GM12878 (cell line): ENCODE data around the gene RNASEL. TPM values are rescaled to one million over a fixed set of nuclear protein-coding genes. Genes with fewer than 3 reads are reported as not detected.

ENCODE experiments used
- BMI1 ChIP-seq: fragments of 450-650 bp; IDR thresholded peaks from 2 replicates; pipeline ENCODE4 v1.6.1; 2016; ENCODE audit warnings: mild to moderate bottlenecking, moderate library complexity, borderline replicate concordance
- CEBPB ChIP-seq, 2 experiments: fragments of 150-350 bp in 1 of 2; IDR thresholded peaks; 2 replicates each; pipeline ENCODE4 v1.6.1; 2012 to 2014; ENCODE audit warnings: low read depth in 2 of 2, low read length in 2 of 2, borderline replicate concordance in 1 of 2, inconsistent platforms in 1 of 2
- E2F4 ChIP-seq: IDR thresholded peaks from 2 replicates; pipeline ENCODE4 v1.6.1; 2012; ENCODE audit warnings: low read depth, low read length, improper control_type of control experiment
- E2F8 ChIP-seq: fragments of 450-650 bp; IDR thresholded peaks from 2 replicates; pipeline ENCODE4 v1.6.1; 2018; ENCODE audit warnings: mild to moderate bottlenecking, low read depth, moderate library complexity; ENCODE audit not compliant: partially characterized antibody
- ETV6 ChIP-seq, 2 experiments: fragments of 450-650 bp in 1 of 2; IDR thresholded peaks in 1 of 2; conservative IDR thresholded peaks in 1 of 2; 2 replicates each; pipeline ENCODE4 v1.6.1; 2014; ENCODE audit warnings: antibody characterized with exemption in 1 of 2, borderline replicate concordance in 1 of 2, low read depth in 1 of 2, mild to moderate bottlenecking in 1 of 2, moderate library complexity in 1 of 2
- FOXK2 ChIP-seq: fragments of 450-650 bp; IDR thresholded peaks from 2 replicates; pipeline ENCODE4 v1.6.1; 2017; ENCODE audit warnings: mild to moderate bottlenecking, moderate library complexity
- HDGF ChIP-seq: fragments of 450-650 bp; IDR thresholded peaks from 2 replicates; pipeline ENCODE4 v1.6.1; 2016; ENCODE audit warnings: antibody characterized with exemption
- HSF1 ChIP-seq: fragments of 150-350 bp; IDR thresholded peaks from 2 replicates; pipeline ENCODE4 v1.6.1; 2014; ENCODE audit warnings: mild to moderate bottlenecking, low read depth, low read length
- IRF3 ChIP-seq: fragments of 450-650 bp; IDR thresholded peaks from 2 replicates; pipeline ENCODE4 v1.6.1; 2014; ENCODE audit warnings: mild to moderate bottlenecking
- IRF5 ChIP-seq: fragments of 450-650 bp; IDR thresholded peaks from 2 replicates; pipeline ENCODE4 v1.6.1; 2017; ENCODE audit warnings: borderline replicate concordance
- JUNB ChIP-seq: IDR thresholded peaks from 2 replicates; pipeline ENCODE4 v1.6.1; 2016; ENCODE audit warnings: antibody characterized with exemption, mild to moderate bottlenecking
- KDM1A ChIP-seq: fragments of 200-600 bp; sonication (generic); IDR thresholded peaks from 2 replicates; pipeline ENCODE4 v1.6.1; 2016; ENCODE audit warnings: borderline replicate concordance
- NFYA ChIP-seq: IDR thresholded peaks from 2 replicates; pipeline ENCODE4 v1.6.1; 2011; ENCODE audit warnings: low read depth, mild to moderate bottlenecking, low read length, improper control_type of control experiment, borderline replicate concordance
- POLR2A ChIP-seq: IDR thresholded peaks from 2 replicates; pipeline ENCODE4 v1.6.1; 2011; ENCODE audit warnings: low read depth, mild to moderate bottlenecking, low read length
- REST ChIP-seq: IDR thresholded peaks from 2 replicates; pipeline ENCODE4 v1.6.1; 2012; ENCODE audit warnings: mild to moderate bottlenecking, low read depth, low read length
- SMAD5 ChIP-seq: IDR thresholded peaks from 2 replicates; pipeline ENCODE4 v1.6.1; 2016; ENCODE audit warnings: antibody characterized with exemption, low read depth
- SUZ12 ChIP-seq: fragments of 200-600 bp; sonication (generic); IDR thresholded peaks from one replicate; pipeline ENCODE4 v1.6.1; 2018; ENCODE audit warnings: antibody characterized with exemption, mild to moderate bottlenecking; ENCODE audit not compliant: unreplicated experiment
- TCF12 ChIP-seq: IDR thresholded peaks from 2 replicates; pipeline ENCODE4 v1.6.1; 2011; ENCODE audit warnings: low read depth, mild to moderate bottlenecking, low read length
- ZSCAN29 ChIP-seq: fragments of 450-650 bp; IDR thresholded peaks from 2 replicates; pipeline ENCODE4 v1.6.1; 2017; ENCODE audit warnings: mild to moderate bottlenecking, moderate library complexity
- polyA plus RNA-seq, 11 experiments: library from polyadenylated mRNA; depleted of rRNA in 4 of 11; unstranded in 6 of 11; stranded (reverse) in 5 of 11; fragments of >200 nt; fragmentation: Nextera tagmentation in 4 of 11; fragmentation: Illumina TruSeq in 1 of 11; extraction: Ambion mirVana in 4 of 11; extraction: Trizol in 1 of 11; gene quantifications; 1 replicate in 1 of 11; 2 replicates in 10 of 11; pipeline versions ENCODE4 v1.2.1 to v1.2.3, GENCODE V29; 2011 to 2016; ENCODE audit warnings: inconsistent platforms in 2 of 11, missing spikeins in 2 of 11, low read depth in 1 of 11
- total RNA-seq, 4 experiments: library from RNA; depleted of rRNA in 3 of 4; stranded (reverse); fragments of >200 nt in 3 of 4; fragmentation: Illumina TruSeq in 1 of 4; extraction: Trizol in 1 of 4; gene quantifications; 2 replicates each; pipeline versions ENCODE4 v1.2.1 to v1.2.3, GENCODE V29; 2013 to 2021

RNASEL gene
- total and polyA plus RNA-seq, 10 of the 15 experiments (the other 5 are each of a cell fraction or from before 2014, with no cell fraction given) = 3.0 to 10.8 (median 5.0) TPM

GRCh38 chr1:182601416-182601786 lies 12.3 kb upstream of the RNASEL start (continued):
- TF ChIP-seq HSF1 (peak; percentile 50; the same call in 1 of the 2 replicates), IRF3 (no peak), FOXK2 (no peak), JUNB (no peak), KDM1A (no peak), E2F8 (no peak), TCF12 (peak; percentile 53; the same call in 1 of the 2 replicates), SMAD5 (no peak), CEBPB (IDR thresholded peaks at IDR 0.05; ENCODE audit: borderline replicate concordance in 1 of 2, low read depth in 2 of 2, low read length in 2 of 2) (no peak), SUZ12 (no peak), ZSCAN29 (no peak), E2F4 (no peak), REST (no peak), NFYA (no peak), POLR2A (no peak), BMI1 (no peak), HDGF (no peak), ETV6 (conservative IDR thresholded peaks at IDR 0.05 in 1 of 2, IDR thresholded peaks at IDR 0.05 in 1 of 2; ENCODE audit: borderline replicate concordance in 1 of 2, low read depth in 1 of 2) (no peak), IRF5 (no peak)
